ENCODE results near the gene SLC7A1.

The SLC7A1 gene

GRCh38 chr13:29530901-29531300 lies 64.6 kb downstream of the SLC7A1 start:
- no peak for DNase-seq (ENCODE audit: low spot score)

GRCh38 chr13:29529754-29530153 lies 65.7 kb downstream of the SLC7A1 start:
- no peak for DNase-seq (ENCODE audit: low spot score)

DNA sequence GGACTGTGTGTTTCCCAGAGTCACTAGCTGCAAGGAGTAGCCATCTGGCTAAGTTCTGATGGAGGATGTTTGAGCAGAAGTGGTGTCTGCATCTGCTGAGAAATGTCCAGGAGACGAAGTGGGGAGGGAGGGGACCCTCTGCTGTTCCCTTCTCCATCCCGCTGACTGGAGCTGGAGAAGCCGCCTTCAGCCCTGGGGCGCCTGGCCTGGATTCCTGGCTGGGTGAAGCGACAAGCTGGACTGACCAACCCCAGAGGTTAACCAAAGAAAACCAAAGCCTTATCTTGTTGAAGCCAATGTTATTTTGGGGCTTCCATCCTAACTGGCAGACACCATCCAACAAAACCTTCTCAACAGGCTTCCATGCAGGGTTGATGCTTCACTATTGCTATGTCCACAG lies 67.6 kb downstream of the SLC7A1 start:
- DNase-seq (ENCODE audit: low spot score), result no peak

- no peak for DNase-seq (ENCODE audit: low spot score)
Measured at GRCh38 chr13:29527511-29527910, 68.0 kb downstream of the SLC7A1 start.

DNA sequence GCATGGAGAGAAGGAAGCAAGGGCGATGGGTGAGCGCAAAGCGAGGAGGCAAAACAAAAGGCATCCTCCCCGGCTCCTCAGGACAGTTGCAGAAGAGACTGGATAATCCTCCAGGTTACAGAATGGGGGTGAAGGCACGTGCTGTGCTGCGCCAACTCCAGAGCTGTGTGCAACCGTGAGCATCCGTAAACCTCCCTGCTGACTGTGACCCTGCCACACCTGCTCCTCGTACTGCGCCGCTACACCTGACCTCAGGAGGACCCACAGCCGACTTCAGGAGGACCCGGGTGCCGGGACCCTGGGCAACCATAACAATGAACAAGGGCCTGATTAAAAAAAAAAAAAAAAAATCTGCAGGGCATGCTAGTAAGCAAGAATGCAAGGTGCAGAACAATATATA lies 68.7 kb downstream of the SLC7A1 start:
- no peak for DNase-seq (ENCODE audit: low spot score)

DNA sequence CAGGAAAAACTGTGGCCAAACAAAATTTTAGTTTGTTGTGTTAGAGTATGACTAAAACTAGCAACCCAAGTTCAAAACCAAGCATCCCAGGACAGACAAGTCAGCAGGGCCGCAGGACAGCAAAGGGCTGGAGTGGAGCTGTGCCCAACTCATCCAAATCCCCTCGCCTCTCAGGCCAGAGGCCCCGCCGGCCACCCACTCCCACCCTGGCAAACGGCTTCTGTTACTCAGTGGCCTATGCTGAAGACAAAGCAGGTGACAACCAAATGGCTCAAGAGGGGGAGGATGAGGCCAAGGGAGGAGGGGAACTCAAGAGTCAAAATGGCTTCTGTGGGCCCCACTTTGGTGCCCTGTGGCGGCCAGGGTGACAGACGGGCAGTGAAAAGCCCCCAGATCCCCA lies 69.7 kb downstream of the SLC7A1 start:
- no peak for DNase-seq (ENCODE audit: low spot score)

DNA sequence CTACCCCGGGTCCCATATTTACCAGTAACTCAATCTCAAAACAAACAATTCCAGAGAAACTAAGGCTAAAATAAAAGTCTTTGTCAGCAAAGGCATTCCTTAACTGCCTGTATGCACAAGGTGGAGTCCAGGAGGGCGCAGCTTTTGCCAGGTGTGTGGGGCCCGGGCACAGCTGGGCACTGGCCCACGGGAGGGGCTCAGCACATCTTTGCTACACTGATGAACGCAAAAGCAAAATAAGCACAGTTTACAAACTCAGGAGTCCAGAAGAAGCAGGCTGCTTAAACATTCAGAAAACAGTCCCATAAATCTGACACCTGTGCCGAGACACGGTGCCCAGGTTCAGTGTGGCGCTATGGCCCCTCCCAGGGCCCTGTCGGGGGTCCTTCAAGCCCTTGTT lies 70.8 kb downstream of the SLC7A1 start:
- DNase-seq (ENCODE audit: low spot score), result no peak

DNA sequence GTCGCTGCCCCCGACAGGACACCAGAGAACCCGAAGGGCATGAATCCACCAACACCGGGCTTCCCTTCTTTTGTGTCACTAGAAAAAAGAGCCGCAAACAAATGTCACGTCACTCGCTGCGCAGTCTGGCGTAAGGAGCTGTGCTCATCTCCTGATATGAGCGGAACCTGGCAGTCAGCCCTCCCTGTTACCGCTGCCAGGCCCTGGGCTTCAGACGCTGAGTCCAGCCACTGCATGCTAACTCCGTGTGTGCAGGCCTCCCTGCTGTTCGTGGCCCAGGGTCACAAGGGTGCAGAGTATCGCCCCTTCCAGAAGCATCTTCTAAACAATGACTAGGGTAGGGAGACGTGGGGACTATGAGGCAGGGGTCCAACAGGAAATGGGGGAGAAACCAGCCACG lies 71.3 kb downstream of the SLC7A1 start:
- DNase-seq (ENCODE audit: low spot score), result no peak

- DNase-seq (ENCODE audit: low spot score), result no peak
Measured at GRCh38 chr13:29523199-29523961, 72.1 kb downstream of the SLC7A1 start.

DNA sequence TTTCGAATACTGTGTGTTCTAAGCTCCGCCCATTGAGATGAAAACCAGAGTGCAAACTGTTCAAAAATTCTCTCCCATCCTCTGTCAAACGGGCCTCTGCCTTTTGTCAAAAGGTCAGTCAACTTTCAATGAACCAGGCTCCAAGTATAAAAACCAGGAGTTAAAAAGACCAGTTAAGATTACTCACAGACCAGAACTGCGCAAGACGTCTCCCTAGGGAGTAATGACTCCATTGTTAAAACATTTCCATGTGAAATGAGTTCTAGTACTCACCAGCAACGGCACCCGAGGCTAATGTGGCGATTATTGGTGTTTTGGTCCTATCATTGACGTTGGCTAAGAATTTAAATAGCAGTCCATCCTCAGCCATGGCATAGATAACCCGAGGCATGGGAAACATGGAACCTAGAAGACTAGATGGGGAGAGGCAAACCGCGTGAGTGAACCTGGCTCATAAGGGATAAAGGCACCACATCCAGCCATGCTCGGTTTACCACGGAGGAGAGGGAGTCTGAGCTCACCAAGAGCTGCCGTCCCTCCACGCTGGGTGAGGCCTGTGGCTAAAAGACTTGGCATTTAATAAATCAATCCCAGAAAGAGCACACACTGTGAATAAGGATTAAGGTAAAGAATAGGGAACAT lies 73.3 kb downstream of the SLC7A1 start:
- DNase-seq (ENCODE audit: low spot score), result no peak

- no peak for DNase-seq (ENCODE audit: low spot score)
Measured at GRCh38 chr13:29521336-29521735, 74.2 kb downstream of the SLC7A1 start.

DNA sequence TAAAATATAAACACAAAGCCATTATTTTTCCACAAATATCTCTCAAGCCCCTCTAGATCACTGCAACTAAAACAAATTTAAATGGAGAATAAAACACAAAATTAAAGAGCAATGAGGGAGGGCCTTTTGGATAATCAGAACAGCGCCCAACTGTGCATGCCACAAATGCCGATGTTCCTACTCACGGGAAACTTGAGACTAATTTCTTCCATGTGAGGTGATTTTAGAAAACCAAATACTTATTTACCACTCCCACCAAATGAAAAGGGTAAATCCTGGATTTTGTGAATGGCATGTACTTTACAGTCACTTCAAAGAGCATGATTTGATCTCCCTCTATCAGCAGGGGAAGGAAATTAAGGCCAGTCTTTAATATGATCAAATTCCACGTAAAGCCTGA lies 74.8 kb downstream of the SLC7A1 start:
- DNase-seq (ENCODE audit: low spot score), result no peak

DNA sequence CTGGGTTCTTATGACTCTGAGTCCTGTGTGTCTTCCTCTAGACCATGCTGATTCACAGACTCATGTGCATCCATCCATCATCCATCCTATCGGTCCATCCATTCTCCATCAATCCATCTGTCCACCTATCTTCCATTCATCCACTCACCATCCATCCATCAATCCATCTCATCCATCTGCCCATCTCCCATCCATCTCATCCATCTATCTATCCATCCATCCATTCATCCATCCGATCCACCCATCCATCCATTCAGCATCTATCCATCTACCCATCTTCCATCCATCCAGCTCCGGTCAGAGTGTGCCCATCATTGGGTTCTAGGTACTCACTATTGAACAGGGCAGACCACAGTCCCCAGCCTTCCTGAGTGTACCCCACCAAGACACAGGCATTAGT lies 75.6 kb downstream of the SLC7A1 start:
- DNase-seq (ENCODE audit: low spot score), result no peak

DNA sequence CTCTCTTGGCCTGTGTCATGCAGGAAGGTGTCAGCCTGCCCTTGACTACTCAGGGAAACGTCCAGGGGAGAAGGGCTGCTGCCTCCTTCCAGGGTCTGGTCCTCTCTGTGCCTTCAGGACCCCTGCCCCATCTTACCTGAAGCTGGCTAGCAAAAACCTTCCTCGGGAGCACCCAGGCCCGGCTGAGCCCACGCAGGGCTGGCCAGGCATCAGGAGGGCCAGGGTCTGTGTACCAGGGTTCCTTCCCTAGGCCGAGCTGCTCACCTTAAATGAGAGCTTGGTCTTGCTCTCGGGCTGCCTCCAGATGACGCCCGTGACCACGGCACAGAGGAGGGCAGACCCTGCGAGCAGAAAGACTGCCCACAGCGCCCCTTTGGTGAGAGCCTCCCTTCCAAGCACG lies 78.6 kb downstream of the SLC7A1 start:
- no peak for DNase-seq (ENCODE audit: low spot score)

GRCh38 chr13:29516012-29516411 lies 79.5 kb downstream of the SLC7A1 start:
- DNase-seq (ENCODE audit: low spot score), result no peak

GRCh38 chr13:29515372-29515771 lies 80.1 kb downstream of the SLC7A1 start:
- no peak for DNase-seq (ENCODE audit: low spot score)

GRCh38 chr13:29514720-29515310 lies 80.7 kb downstream of the SLC7A1 start:
- DNase-seq (ENCODE audit: low spot score), result no peak

DNA sequence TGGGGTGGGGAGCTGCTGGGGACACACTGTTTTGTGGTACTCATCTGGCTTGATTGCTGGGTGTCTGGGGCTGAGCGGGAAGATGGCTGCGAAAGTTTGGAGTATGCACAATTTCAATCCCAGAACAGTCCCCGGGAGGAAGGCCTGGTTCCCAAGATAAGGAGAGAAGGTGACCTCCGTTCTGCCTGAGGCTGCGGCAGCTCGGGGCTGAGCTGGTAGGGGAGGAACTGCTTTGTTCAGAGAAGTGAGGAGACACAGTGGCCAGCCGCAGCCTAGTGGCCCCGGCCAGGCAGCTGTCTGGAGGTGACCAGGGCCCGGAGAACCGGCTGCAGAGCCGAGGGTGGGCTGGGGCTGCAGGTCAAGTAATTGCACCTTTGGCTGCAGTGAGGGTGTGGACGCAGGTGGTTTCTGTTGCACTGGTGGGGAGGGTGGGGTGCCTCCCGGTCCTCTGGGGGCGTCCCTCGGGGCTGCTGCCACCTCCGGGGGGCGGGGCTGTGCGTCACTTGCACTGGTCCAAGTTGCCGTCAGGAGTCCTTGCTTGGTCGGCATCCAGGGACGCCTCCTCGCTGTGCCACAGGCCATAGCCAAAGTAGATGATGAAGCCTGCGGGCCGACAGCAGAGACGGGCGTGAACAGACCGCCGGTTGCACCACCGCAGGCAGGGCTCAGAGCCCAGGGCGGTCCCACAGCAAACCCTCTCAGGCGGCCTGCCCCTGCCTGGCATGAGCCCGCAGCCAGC lies 81.3 kb downstream of the SLC7A1 start:
- DNase-seq (ENCODE audit: low spot score), result no peak

GRCh38 chr13:29513002-29513980 lies 82.2 kb downstream of the SLC7A1 start:
- DNase-seq (ENCODE audit: low spot score), result no peak

GRCh38 chr13:29511980-29512379 lies 83.5 kb downstream of the SLC7A1 start:
- no peak for DNase-seq (ENCODE audit: low spot score)

- no peak for DNase-seq (ENCODE audit: low spot score)
Measured at GRCh38 chr13:29511106-29511796, 84.2 kb downstream of the SLC7A1 start.
